ENCODE results near the gene CYP3A4.

CYP3A4 gene

DNA sequence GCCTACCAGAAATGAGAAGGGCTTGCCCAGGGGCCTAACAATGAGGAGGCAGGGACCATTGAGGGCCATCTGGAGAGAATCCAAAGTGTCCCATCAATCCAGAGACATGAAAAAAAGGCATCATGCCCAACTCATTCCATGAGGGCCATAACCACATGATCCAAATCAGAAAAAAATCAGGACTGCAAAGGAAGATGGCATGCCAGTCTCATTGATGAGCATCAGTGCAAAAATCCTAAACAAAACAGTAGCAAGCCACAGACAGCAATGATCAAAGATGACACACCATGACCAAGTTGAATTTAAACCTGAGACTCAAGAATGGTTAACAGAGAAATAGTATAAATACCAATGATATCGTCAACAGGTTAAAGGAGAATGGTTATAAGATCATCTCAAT lies 7.0 kb upstream of the CYP3A4 start:
- TF ChIP-seq FOXP2 (optimal IDR thresholded peaks at IDR 0.05; ENCODE audit: borderline replicate concordance, extremely low read depth, extremely low read length, insufficient read depth) (no peak), TAF1 (IDR thresholded peaks at IDR 0.05; ENCODE audit: borderline replicate concordance, insufficient read depth, low read length) (no peak), POLR2AphosphoS5 (IDR thresholded peaks at IDR 0.05; ENCODE audit: low read depth, low read length) (no peak), SIN3A (IDR thresholded peaks at IDR 0.05; ENCODE audit: borderline replicate concordance, insufficient read depth, low read length) (no peak), REST (IDR thresholded peaks at IDR 0.05; ENCODE audit: insufficient read depth in 1 of 2, low read depth in 2 of 2, low read length in 2 of 2) (no peak)

DNA sequence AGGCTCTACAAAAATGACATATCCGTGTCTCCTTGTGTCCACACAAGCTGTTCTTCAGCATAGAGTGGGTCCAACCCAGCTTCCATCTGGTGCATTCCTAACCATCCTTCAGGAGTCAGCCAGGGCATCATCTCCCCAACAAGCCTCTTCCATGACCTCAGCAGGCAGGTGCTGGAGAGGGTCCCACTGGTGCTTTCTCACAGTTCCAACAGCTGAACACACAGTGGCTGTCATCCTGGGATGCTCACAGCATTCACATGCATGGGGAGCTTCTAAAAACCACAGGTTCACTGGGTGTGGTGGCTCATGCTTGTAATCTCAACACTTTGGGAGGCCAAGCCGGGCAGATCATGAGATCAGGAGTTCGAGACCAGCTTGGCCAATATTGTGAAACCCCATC lies 6.4 kb upstream of the CYP3A4 start:
- no peak for TF ChIP-seq SIN3A (IDR thresholded peaks at IDR 0.05; ENCODE audit: borderline replicate concordance, insufficient read depth, low read length)
- no peak for TF ChIP-seq TAF1 (IDR thresholded peaks at IDR 0.05; ENCODE audit: borderline replicate concordance, insufficient read depth, low read length)
- no peak for TF ChIP-seq REST (IDR thresholded peaks at IDR 0.05; ENCODE audit: insufficient read depth in 1 of 2, low read depth in 2 of 2, low read length in 2 of 2)
- no peak for TF ChIP-seq POLR2AphosphoS5 (IDR thresholded peaks at IDR 0.05; ENCODE audit: low read depth, low read length)
- TF ChIP-seq FOXP2 (optimal IDR thresholded peaks at IDR 0.05; ENCODE audit: borderline replicate concordance, extremely low read depth, extremely low read length, insufficient read depth) = no peak

GRCh38 chr7:99789441-99790070 lies 5.6 kb upstream of the CYP3A4 start:
- TF ChIP-seq FOXP2 (optimal IDR thresholded peaks at IDR 0.05; ENCODE audit: borderline replicate concordance, extremely low read depth, extremely low read length, insufficient read depth) (no peak), SIN3A (IDR thresholded peaks at IDR 0.05; ENCODE audit: borderline replicate concordance, insufficient read depth, low read length) (no peak), REST (IDR thresholded peaks at IDR 0.05; ENCODE audit: insufficient read depth in 1 of 2, low read depth in 2 of 2, low read length in 2 of 2) (no peak), POLR2AphosphoS5 (IDR thresholded peaks at IDR 0.05; ENCODE audit: low read depth, low read length) (no peak), TAF1 (IDR thresholded peaks at IDR 0.05; ENCODE audit: borderline replicate concordance, insufficient read depth, low read length) (no peak)

- no peak for TF ChIP-seq FOXP2 (optimal IDR thresholded peaks at IDR 0.05; ENCODE audit: borderline replicate concordance, extremely low read depth, extremely low read length, insufficient read depth)
- no peak for TF ChIP-seq SIN3A (IDR thresholded peaks at IDR 0.05; ENCODE audit: borderline replicate concordance, insufficient read depth, low read length)
- no peak for TF ChIP-seq REST (IDR thresholded peaks at IDR 0.05; ENCODE audit: insufficient read depth in 1 of 2, low read depth in 2 of 2, low read length in 2 of 2)
- no peak for TF ChIP-seq POLR2AphosphoS5 (IDR thresholded peaks at IDR 0.05; ENCODE audit: low read depth, low read length)
These were observed 4.6 kb upstream of the CYP3A4 start for GRCh38 chr7:99788554-99788953.

Measured in PFSK-1 (cell line).